Thymus (tissue), 11 donors: ENCODE measurements around the gene BRAP. TPM values are rescaled to one million over a fixed set of nuclear protein-coding genes. Genes with fewer than 3 reads are reported as not detected.
"Not testable (repeated sequence)": the region's sequence is repeated elsewhere in the genome, so short reads cannot be mapped to it uniquely, and the experiment has no call there.

Experiments
- DNase-seq, 9 donors: peaks; one replicate each; pipeline ENCODE4 v3.0.0-alpha.2; 2013; ENCODE audit warnings: low spot score in 9 of 9, low read depth in 6 of 9, missing footprints in 1 of 9
- H3K27ac ChIP-seq, 2 donors: one replicate each; pipeline ENCODE4 v1.5.1; 2013; ENCODE audit warnings: control low read depth in 1 of 2, low read depth in 1 of 2, low read length in 1 of 2, mild to moderate bottlenecking in 1 of 2, moderate library complexity in 1 of 2
- H3K27me3 ChIP-seq, 2 donors: one replicate each; pipeline ENCODE4 v1.5.1; 2013; ENCODE audit warnings: low read length in 1 of 2; ENCODE audit not compliant: control insufficient read depth in 2 of 2, insufficient read depth in 1 of 2
- H3K36me3 ChIP-seq, 2 donors: one replicate each; pipeline ENCODE4 v1.5.1; 2013; ENCODE audit warnings: low read length in 1 of 2, mild to moderate bottlenecking in 1 of 2, moderate library complexity in 1 of 2; ENCODE audit not compliant: control insufficient read depth in 2 of 2, insufficient read depth in 2 of 2
- H3K4me1 ChIP-seq, 2 donors: one replicate each; pipeline ENCODE4 v1.5.1; 2013; ENCODE audit warnings: low read length in 2 of 2; ENCODE audit not compliant: control insufficient read depth in 2 of 2, insufficient read depth in 2 of 2
- H3K4me3 ChIP-seq, 2 donors: one replicate each; pipeline ENCODE4 v1.5.1; 2013; ENCODE audit warnings: low read length in 2 of 2, control low read depth in 1 of 2, mild to moderate bottlenecking in 1 of 2
- H3K9me3 ChIP-seq, 2 donors: one replicate each; pipeline ENCODE4 v1.5.1; 2013; ENCODE audit warnings: low read length in 1 of 2, mild to moderate bottlenecking in 1 of 2; ENCODE audit not compliant: control insufficient read depth in 2 of 2, insufficient read depth in 1 of 2
- WGBS: extraction: QIAGEN DNeasy Blood & Tissue Kit; methylation state at CpG from one replicate; pipeline ENCODE4 v1.1.7; 2013; 5-methylcytosine and 5-hydroxymethylcytosine counted together
- polyA plus RNA-seq: library from polyadenylated mRNA; stranded (reverse); fragments of 200-250 nt; gene quantifications from one replicate; pipeline ENCODE4 v1.2.3, GENCODE V29; 2013
- total RNA-seq: library from RNA; stranded (reverse); fragments of 120-200 nt; gene quantifications from one replicate; pipeline ENCODE4 v1.2.4, GENCODE V29; 2013
- donor health status: healthy.

The BRAP gene
- total and polyA plus RNA-seq, 2 donors, result 11.3 to 18.2 TPM

- WGBS, result 96% methylated on average over 5 of the region's 5 CpGs
- Histone ChIP-seq H3K27ac (no peak overlapping the region), H3K36me3 (peaks cover 43 to 65% of the 10 kb centered on the region in 2 donors), H3K27me3 (no peaks in the 10 kb centered on the region), H3K4me1 (no peaks in the 10 kb centered on the region), H3K4me3 (no peak overlapping the region), H3K9me3 (no peaks in the 10 kb centered on the region)
- no peak for DNase-seq
Measured at GRCh38 chr12:111664499-111664898, 21.3 kb downstream of the BRAP start.

DNA sequence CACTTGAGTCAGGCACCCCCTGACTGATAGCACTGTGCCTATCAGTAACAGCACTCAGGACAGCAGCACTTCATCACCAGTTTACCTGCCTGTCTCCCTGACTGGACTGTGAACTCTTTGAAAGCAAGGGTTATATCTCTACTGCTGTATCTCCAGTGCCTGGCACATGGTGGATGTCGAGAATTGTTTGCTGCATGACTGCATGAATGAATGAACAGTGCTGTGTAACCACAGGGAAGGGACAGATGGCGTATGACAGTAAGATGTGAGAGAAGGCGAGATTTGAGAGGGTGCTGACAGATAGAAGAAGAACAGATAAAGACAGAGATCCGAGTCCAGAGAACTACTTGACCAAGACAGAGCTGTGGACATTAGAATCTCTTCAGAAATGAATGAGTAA is 29.7 kb downstream of the BRAP start:
- H3K4me1 ChIP-seq, result no peaks in the 10 kb centered on the region
- no peaks in the 10 kb centered on the region for H3K27me3 ChIP-seq
- no peak overlapping the region for H3K4me3 ChIP-seq
- no peak for DNase-seq
- H3K9me3 ChIP-seq, result no peaks in the 10 kb centered on the region
- 98% methylated on average over 4 of the region's 4 CpGs for WGBS
- H3K36me3 ChIP-seq, result peaks cover 58 to 67% of the 10 kb centered on the region in 2 donors
- H3K27ac ChIP-seq, result no peak overlapping the region

DNA sequence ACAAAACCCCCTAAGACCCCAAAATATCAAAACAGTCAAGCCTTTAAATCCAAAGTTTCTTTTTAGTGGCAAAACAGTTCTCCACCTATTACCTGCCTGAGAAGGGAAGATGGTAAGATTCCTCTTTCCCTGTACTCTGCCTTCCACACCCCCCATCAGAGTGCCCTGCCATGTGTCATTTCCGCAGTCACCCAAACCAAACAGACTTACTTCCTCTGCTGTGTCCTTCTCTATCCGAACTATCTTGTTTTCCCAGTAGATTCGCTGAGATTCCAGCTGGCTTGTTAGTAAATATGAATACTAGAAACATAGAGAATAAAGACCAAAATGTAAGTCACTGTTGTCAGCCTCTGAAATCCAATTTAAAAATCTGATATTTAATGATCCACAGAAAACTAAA is 30.4 kb downstream of the BRAP start:
- H3K36me3 ChIP-seq, result peaks cover 60 to 71% of the 10 kb centered on the region in 2 donors
- WGBS, result 98% methylated on average over 3 of the region's 3 CpGs

DNA sequence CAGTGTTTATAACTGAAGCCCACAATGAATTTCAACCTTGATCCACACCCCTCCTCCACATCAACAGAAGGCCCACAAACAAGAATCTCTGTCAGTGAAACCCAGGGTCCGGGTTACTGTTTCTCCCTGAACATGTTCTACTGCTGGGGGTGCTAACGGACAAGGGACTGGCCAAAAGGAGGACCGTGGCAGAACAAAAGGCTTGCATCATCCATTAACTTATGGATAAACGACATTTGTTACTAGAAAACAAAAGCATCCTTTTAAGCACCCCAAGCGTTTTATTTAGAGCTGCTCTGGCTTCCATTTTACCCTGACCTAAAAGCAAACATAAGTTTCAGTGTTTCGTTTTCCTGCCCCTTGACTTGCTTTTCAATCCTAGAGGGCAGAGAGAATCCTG is 32.2 kb downstream of the BRAP start:
- Histone ChIP-seq H3K36me3 (peaks cover 60 to 69% of the 10 kb centered on the region in 2 donors), H3K27ac (no peak overlapping the region), H3K4me3 (no peak overlapping the region), H3K27me3 (no peaks in the 10 kb centered on the region), H3K9me3 (no peaks in the 10 kb centered on the region), H3K4me1 (no peaks in the 10 kb centered on the region)
- DNase-seq, result no peak
- 96% methylated on average over 6 of the region's 6 CpGs for whole genome bisulfite sequencing

More for the DNA sequence above, 30.4 kb downstream of the BRAP start:
- H3K9me3 ChIP-seq, result no peaks in the 10 kb centered on the region
- H3K4me3 ChIP-seq, result no peak overlapping the region
- H3K27ac ChIP-seq, result no peak overlapping the region
- H3K27me3 ChIP-seq, result no peaks in the 10 kb centered on the region
- H3K4me1 ChIP-seq, result no peaks in the 10 kb centered on the region
- DNase-seq, result no peak

- not testable (repeated sequence) for H3K9me3 ChIP-seq, DNase-seq, H3K4me1 ChIP-seq, H3K27ac ChIP-seq, H3K27me3 ChIP-seq, H3K4me3 ChIP-seq
- WGBS, result 97% methylated on average over 9 of the region's 9 CpGs
- peaks cover 64 to 65% of the 10 kb centered on the region in 2 donors for H3K36me3 ChIP-seq
Measured at GRCh38 chr12:111652530-111652929, 33.2 kb downstream of the BRAP start.

- Histone ChIP-seq H3K27ac (no peak overlapping the region), H3K4me1 (no peaks in the 10 kb centered on the region), H3K27me3 (no peaks in the 10 kb centered on the region), H3K4me3 (no peak overlapping the region), H3K36me3 (peaks cover 66 to 68% of the 10 kb centered on the region in 2 donors), H3K9me3 (no peaks in the 10 kb centered on the region)
- no peak for DNase-seq
- WGBS, result 98% methylated on average over 7 of the region's 7 CpGs
Measured at GRCh38 chr12:111650912-111651311, 34.8 kb downstream of the BRAP start.

- WGBS, result 95% methylated on average over 5 of the region's 5 CpGs
- Histone ChIP-seq H3K4me1 (no peaks in the 10 kb centered on the region), H3K27me3 (no peaks in the 10 kb centered on the region), H3K27ac (no peak overlapping the region), H3K9me3 (no peaks in the 10 kb centered on the region), H3K4me3 (no peak overlapping the region), H3K36me3 (peaks cover 63 to 68% of the 10 kb centered on the region in 2 donors)
- DNase-seq, result no peak
Measured at GRCh38 chr12:111645433-111645832, 40.3 kb downstream of the BRAP start.

DNA sequence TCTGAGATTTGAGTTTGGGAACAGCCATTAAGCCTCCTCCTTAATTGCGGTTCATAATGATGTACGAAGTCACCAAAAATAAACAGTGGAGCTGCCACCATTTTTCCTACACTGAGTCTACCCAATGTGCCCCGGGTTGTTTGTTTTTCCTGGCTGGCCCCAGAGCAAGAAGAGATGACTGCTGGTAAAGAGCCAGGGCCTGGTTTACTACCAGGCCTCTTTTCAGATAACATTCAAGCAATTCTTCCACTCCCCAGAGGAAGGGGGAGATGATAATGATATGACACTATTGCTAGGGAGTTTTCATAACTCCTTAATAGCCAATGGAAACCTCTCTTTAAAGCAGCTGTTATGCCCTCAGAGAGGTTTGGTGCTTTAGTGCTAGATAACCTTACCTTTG is 42.3 kb downstream of the BRAP start:
- Histone ChIP-seq H3K4me3 (no peak overlapping the region), H3K9me3 (no peaks in the 10 kb centered on the region), H3K27ac (no peak overlapping the region), H3K27me3 (no peaks in the 10 kb centered on the region), H3K4me1 (no peaks in the 10 kb centered on the region), H3K36me3 (peaks cover 50 to 64% of the 10 kb centered on the region in 2 donors)
- no peak for DNase-seq
- 94% methylated on average over 3 of the region's 3 CpGs for WGBS

DNA sequence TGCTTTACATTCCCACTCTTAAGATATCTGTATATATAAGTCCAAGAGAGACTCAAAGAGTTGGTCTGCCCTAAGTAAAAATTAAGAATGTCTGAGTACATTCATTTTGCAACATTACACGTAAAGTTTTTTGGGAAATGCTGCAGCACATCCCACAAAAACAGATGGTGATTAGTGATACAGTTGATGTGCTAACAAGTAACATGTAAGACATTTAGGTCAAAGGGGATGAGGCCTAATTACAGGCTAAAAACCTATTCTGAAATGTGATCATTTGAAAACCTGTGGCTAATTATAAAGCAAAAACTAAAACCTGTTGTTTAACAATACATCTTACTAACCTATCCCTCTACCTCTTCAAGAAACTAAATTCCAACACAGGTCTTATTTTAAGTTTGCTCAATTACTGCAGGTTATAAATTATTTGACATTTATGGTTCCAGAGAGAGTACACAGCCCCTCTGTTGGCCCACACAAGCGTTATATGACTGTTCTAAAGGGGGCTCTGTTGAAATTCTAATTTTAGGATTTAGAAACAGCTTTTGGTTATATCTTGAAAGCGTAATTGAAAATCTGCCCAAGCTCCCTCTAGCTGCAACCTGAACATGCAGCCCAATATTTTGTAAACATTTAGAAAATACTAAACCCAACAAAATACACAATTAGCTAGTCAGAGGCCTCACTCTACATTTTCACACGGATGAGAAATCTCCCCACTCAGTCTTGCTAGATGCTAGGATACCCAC is 42.9 kb downstream of the BRAP start:
- no peaks in the 10 kb centered on the region for H3K27me3 ChIP-seq
- 96% methylated on average over 4 of the region's 4 CpGs for WGBS
- peaks cover 50 to 61% of the 10 kb centered on the region in 2 donors for H3K36me3 ChIP-seq
- no peaks in the 10 kb centered on the region for H3K9me3 ChIP-seq
- no peak overlapping the region for H3K4me3 ChIP-seq
- DNase-seq, result no peak
- no peak overlapping the region for H3K27ac ChIP-seq
- H3K4me1 ChIP-seq, result no peaks in the 10 kb centered on the region
